ENCODE results near the gene GJC1. TPM values are rescaled to one million over a fixed set of nuclear protein-coding genes. Genes with fewer than 3 reads are reported as not detected.

Gene GJC1
- total RNA-seq, 1 experiment from 2014 or later = 26.3 TPM

- DNase-seq (ENCODE audit: low read depth) = no peak
- in situ Hi-C loops (cut with HindIII; ENCODE audit: low pct_unique_long_range_greater_than_20kb, low sequenced_read_pairs) = no loop called here
Measured at GRCh38 chr17:44770166-44770925, 59.7 kb downstream of the GJC1 start.

GRCh38 chr17:44769647-44770084 lies 60.4 kb downstream of the GJC1 start:
- in situ Hi-C loops (cut with HindIII; ENCODE audit: low pct_unique_long_range_greater_than_20kb, low sequenced_read_pairs) = no loop called here
- no peak for DNase-seq (ENCODE audit: low read depth)

GRCh38 chr17:44769230-44769629 lies 60.9 kb downstream of the GJC1 start:
- in situ Hi-C loops (cut with HindIII; ENCODE audit: low pct_unique_long_range_greater_than_20kb, low sequenced_read_pairs) = no loop called here
- no peak for DNase-seq (ENCODE audit: low read depth)

- no peak for DNase-seq (ENCODE audit: low read depth)
- in situ Hi-C loops (cut with HindIII; ENCODE audit: low pct_unique_long_range_greater_than_20kb, low sequenced_read_pairs) = no loop called here
Measured at GRCh38 chr17:44768505-44769142, 61.5 kb downstream of the GJC1 start.

- no peak for DNase-seq (ENCODE audit: low read depth)
- in situ Hi-C loops (cut with HindIII; ENCODE audit: low pct_unique_long_range_greater_than_20kb, low sequenced_read_pairs) = no loop called here
Measured at GRCh38 chr17:44767493-44767892, 62.6 kb downstream of the GJC1 start.

- no peak for DNase-seq (ENCODE audit: low read depth)
- in situ Hi-C loops (cut with HindIII; ENCODE audit: low pct_unique_long_range_greater_than_20kb, low sequenced_read_pairs) = no loop called here
Measured at GRCh38 chr17:44766409-44767038, 63.6 kb downstream of the GJC1 start.

GRCh38 chr17:44765965-44766364 lies 64.1 kb downstream of the GJC1 start:
- in situ Hi-C loops (cut with HindIII; ENCODE audit: low pct_unique_long_range_greater_than_20kb, low sequenced_read_pairs) = no loop called here
- DNase-seq (ENCODE audit: low read depth) = no peak

- DNase-seq (ENCODE audit: low read depth) = no peak
- in situ Hi-C loops (cut with HindIII; ENCODE audit: low pct_unique_long_range_greater_than_20kb, low sequenced_read_pairs) = no loop called here
Measured at GRCh38 chr17:44763170-44763569, 66.9 kb downstream of the GJC1 start.

GRCh38 chr17:44761932-44762810 lies 67.9 kb downstream of the GJC1 start:
- in situ Hi-C loops (cut with HindIII; ENCODE audit: low pct_unique_long_range_greater_than_20kb, low sequenced_read_pairs) = no loop called here

GRCh38 chr17:44760474-44761308 lies 69.4 kb downstream of the GJC1 start:
- no peak for DNase-seq (ENCODE audit: low read depth)
- in situ Hi-C loops (cut with HindIII; ENCODE audit: low pct_unique_long_range_greater_than_20kb, low sequenced_read_pairs) = no loop called here

More at GRCh38 chr17:44761932-44762810, 67.9 kb downstream of the GJC1 start:
- no peak for DNase-seq (ENCODE audit: low read depth)

GRCh38 chr17:44759916-44760243 lies 70.2 kb downstream of the GJC1 start:
- in situ Hi-C loops (cut with HindIII; ENCODE audit: low pct_unique_long_range_greater_than_20kb, low sequenced_read_pairs) = no loop called here
- no peak for DNase-seq (ENCODE audit: low read depth)

- no peak for DNase-seq (ENCODE audit: low read depth)
- in situ Hi-C loops (cut with HindIII; ENCODE audit: low pct_unique_long_range_greater_than_20kb, low sequenced_read_pairs) = no loop called here
Measured at GRCh38 chr17:44759086-44759915, 70.8 kb downstream of the GJC1 start.

GRCh38 chr17:44758414-44759085 lies 71.5 kb downstream of the GJC1 start, which contains the start of gene ADAM11:
ADAM11 (plus strand) TSS chr17:44758988; CDS start chr17:44759200, 212 bp downstream.
- in situ Hi-C loops (cut with HindIII; ENCODE audit: low pct_unique_long_range_greater_than_20kb, low sequenced_read_pairs) = no loop called here
- DNase-seq (ENCODE audit: low read depth) = no peak

GRCh38 chr17:44757918-44758413 lies 72.1 kb downstream of the GJC1 start:
- DNase-seq (ENCODE audit: low read depth) = no peak
- in situ Hi-C loops (cut with HindIII; ENCODE audit: low pct_unique_long_range_greater_than_20kb, low sequenced_read_pairs) = no loop called here

- in situ Hi-C loops (cut with HindIII; ENCODE audit: low pct_unique_long_range_greater_than_20kb, low sequenced_read_pairs) = no loop called here
- DNase-seq (ENCODE audit: low read depth) = no peak
Measured at GRCh38 chr17:44757045-44757917, 72.8 kb downstream of the GJC1 start.
